Measurements from ENCODE around the gene SPEG. TPM values are rescaled to one million over a fixed set of nuclear protein-coding genes. Genes with fewer than 3 reads are reported as not detected.

Gene SPEG
- total RNA-seq, 2 donors from 2014 or later: 0.86 TPM; not detected in 1

DNA sequence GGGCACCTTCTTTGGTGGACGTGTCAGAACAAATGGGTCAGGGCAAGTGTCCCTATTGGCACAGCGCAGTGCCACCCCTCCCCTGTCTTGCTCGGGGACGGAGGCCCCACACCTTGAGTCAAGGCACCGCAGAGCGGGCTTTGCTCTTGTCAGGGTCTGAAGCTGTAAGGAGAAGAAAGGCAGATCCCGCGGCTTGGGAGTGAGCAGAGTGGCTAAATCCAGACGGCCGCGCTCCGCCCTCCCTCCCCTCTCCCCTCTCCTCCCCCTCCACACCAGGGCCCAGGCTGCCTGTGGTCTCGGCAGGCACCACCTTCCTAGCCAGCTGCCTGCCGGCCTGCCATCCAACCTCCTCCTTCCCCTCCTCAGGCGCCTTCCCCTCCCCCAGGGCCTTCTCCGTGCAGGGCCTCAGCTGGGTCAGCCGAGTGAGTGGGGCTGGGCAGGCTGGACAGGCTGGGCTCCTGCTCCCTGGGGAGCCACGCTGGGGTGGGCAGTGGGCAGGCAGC lies 25.8 kb downstream of the SPEG start:
- no peak for DNase-seq (ENCODE audit: low spot score)
- Mint-ChIP-seq H3K36me3 (no peaks in the 10 kb centered on the region), H3K4me1 (ENCODE audit: low read depth in 2 of 2) (no peaks in the 10 kb centered on the region), H3K9me3 (no peaks in the 10 kb centered on the region), H3K27ac (no peak overlapping the region), H3K4me3 (no peak overlapping the region), H3K27me3 (peaks cover 3 to 6% of the 10 kb centered on the region in 2 donors)
- ATAC-seq: no peak

- ATAC-seq (no peak), DNase-seq (ENCODE audit: low spot score) (no peak)
- H3K36me3 Mint-ChIP-seq: no peaks in the 10 kb centered on the region
- H3K27me3 Mint-ChIP-seq: peaks cover 3 to 6% of the 10 kb centered on the region in 2 donors
- no peak overlapping the region for H3K27ac Mint-ChIP-seq
- no peaks in the 10 kb centered on the region for H3K9me3 Mint-ChIP-seq
- H3K4me3 Mint-ChIP-seq: no peak overlapping the region
- no peaks in the 10 kb centered on the region for H3K4me1 Mint-ChIP-seq (ENCODE audit: low read depth in 2 of 2)
Measured at GRCh38 chr2:219461047-219461514, 26.4 kb downstream of the SPEG start.

- Mint-ChIP-seq H3K9me3 (no peaks in the 10 kb centered on the region), H3K27me3 (peaks cover 3 to 6% of the 10 kb centered on the region in 2 donors), H3K27ac (no peak overlapping the region), H3K36me3 (no peaks in the 10 kb centered on the region), H3K4me3 (no peak overlapping the region), H3K4me1 (ENCODE audit: low read depth in 2 of 2) (no peaks in the 10 kb centered on the region)
- ATAC-seq (no peak), DNase-seq (ENCODE audit: low spot score) (no peak)
Measured at GRCh38 chr2:219461669-219462068, 27.0 kb downstream of the SPEG start.

- ATAC-seq (no peak), DNase-seq (ENCODE audit: low spot score) (no peak)
- Mint-ChIP-seq H3K27ac (no peak overlapping the region), H3K9me3 (no peaks in the 10 kb centered on the region), H3K4me3 (no peak overlapping the region), H3K27me3 (peaks cover 3 to 6% of the 10 kb centered on the region in 2 donors), H3K4me1 (ENCODE audit: low read depth in 2 of 2) (no peaks in the 10 kb centered on the region), H3K36me3 (no peaks in the 10 kb centered on the region)
Measured at GRCh38 chr2:219462349-219462748, 27.7 kb downstream of the SPEG start.

DNA sequence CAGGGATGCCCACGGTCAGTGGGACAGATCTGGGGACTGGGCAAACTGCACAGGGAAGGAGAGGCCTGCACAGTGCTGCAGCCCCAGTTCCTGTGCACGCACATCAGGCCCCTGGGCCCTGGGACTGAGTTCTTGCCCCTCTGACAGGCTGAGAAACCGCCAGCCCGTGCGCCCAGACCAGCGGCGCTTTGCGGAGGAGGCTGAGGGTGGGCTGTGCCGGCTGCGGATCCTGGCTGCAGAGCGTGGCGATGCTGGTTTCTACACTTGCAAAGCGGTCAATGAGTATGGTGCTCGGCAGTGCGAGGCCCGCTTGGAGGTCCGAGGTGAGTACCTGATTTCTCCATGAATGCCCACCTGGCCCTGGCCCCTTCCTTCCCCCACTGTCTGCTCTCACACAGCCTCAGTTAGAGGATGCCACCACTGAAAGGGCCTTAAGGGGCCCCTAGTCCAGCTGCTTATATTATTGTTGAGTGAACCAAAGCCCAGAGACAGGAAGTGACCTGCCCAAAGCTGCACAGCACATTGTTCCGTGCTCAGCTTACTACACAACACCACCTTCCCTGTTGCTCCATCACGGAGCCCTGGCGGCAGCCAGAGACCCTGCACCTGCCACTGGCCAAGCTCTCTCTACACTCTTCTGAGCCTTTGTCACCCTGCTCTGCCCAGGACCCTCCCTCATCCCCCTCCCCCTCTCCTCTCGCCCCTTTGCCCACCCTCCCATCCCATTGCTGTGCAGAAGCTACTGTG lies 29.8 kb downstream of the SPEG start:
- Mint-ChIP-seq H3K4me1 (ENCODE audit: low read depth in 2 of 2) (no peaks in the 10 kb centered on the region), H3K27ac (no peak overlapping the region), H3K36me3 (no peaks in the 10 kb centered on the region), H3K9me3 (no peaks in the 10 kb centered on the region), H3K27me3 (no peaks in the 10 kb centered on the region), H3K4me3 (no peak overlapping the region)
- ATAC-seq (no peak), DNase-seq (ENCODE audit: low spot score) (no peak)

DNA sequence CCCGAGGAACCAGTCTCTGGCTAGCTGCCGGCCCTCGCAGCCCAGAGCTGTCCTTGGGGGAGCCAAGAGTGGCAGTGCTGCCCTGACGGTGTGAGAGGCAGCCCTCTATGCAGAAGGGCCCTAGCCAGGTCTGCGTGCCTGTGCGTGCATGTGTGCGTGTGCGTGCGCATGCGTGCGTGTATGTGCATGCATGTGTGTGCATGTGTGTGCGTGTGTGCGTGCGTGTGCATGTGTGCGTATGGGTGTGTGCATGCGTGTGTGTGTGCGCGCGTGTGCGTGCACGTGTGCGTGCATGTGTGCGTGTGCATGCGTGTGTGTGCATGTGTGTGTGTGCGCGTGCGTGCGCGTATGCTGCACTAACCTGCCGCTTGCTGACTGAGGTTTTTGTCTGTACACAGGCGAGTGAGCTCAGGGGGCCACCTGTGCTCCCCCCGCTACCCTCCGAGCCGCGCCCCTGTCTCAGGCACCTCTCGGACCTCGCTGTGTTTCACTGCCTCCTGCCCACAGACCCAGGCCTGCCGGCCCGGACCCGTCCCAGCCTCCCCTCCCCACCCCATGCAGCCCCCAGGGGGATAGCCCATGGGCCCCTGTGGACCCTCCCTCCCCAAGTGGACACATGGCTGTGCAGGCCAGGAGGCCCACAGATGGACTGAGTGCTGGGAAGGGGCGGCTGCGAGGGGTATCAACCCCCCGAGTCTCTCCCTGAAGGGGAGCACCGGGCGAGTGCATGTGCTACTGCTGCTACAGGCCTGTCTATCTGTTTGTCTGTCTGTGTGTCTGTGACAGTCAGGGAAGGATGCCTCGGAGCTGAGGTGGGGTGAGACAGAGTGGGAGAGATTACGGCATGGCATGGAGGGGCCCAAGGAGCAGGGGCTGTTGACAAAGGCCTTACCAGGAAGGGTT lies 31.3 kb downstream of the SPEG start:
- no peak overlapping the region for H3K27ac Mint-ChIP-seq

GRCh38 chr2:219466816-219467735 lies 32.4 kb downstream of the SPEG start:
- no peaks in the 10 kb centered on the region for H3K36me3 Mint-ChIP-seq
- H3K4me1 Mint-ChIP-seq (ENCODE audit: low read depth in 2 of 2): no peaks in the 10 kb centered on the region
- H3K27me3 Mint-ChIP-seq: no peaks in the 10 kb centered on the region
- H3K4me3 Mint-ChIP-seq: no peak overlapping the region
- ATAC-seq (no peak), DNase-seq (ENCODE audit: low spot score) (no peak)
- H3K27ac Mint-ChIP-seq: no peak overlapping the region
- H3K9me3 Mint-ChIP-seq: no peaks in the 10 kb centered on the region

More for the DNA sequence above, 31.3 kb downstream of the SPEG start:
- Mint-ChIP-seq H3K36me3 (no peaks in the 10 kb centered on the region), H3K4me1 (ENCODE audit: low read depth in 2 of 2) (no peaks in the 10 kb centered on the region), H3K4me3 (no peak overlapping the region), H3K27me3 (no peaks in the 10 kb centered on the region), H3K9me3 (no peaks in the 10 kb centered on the region)
- ATAC-seq (no peak), DNase-seq (ENCODE audit: low spot score) (no peak)

- DNase-seq (ENCODE audit: low spot score) (no peak), ATAC-seq (no peak)
- Mint-ChIP-seq H3K27ac (no peak overlapping the region), H3K9me3 (no peaks in the 10 kb centered on the region), H3K4me3 (no peak overlapping the region), H3K4me1 (ENCODE audit: low read depth in 2 of 2) (no peaks in the 10 kb centered on the region), H3K27me3 (no peaks in the 10 kb centered on the region), H3K36me3 (no peaks in the 10 kb centered on the region)
Measured at GRCh38 chr2:219467736-219468075, 33.1 kb downstream of the SPEG start.

DNA sequence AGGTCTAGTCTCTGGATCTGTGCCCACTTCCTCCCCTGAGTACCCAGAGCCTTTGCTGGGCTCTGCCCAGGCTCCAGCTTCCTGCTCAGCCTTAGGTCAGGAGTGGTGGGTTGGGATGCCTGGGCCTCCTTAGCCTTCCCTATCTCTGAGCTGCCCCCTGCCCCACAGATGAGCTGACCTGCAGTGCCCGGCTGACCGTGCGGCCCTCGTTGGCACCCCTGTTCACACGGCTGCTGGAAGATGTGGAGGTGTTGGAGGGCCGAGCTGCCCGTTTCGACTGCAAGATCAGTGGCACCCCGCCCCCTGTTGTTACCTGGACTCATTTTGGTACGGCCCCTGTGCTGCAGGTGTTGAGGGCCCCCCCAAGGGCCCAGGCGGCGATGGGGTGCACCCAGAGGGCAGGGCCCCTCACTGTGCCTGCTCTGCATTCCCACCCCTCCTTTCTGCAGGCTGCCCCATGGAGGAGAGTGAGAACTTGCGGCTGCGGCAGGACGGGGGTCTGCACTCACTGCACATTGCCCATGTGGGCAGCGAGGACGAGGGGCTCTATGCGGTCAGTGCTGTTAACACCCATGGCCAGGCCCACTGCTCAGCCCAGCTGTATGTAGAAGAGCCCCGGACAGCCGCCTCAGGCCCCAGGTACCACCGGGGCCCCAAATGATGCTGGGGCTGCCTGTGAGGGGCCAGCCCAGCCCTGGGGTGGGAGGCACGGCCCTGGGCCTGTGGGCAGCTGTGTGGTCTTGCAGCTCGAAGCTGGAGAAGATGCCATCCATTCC lies 34.0 kb downstream of the SPEG start:
- no peaks in the 10 kb centered on the region for H3K9me3 Mint-ChIP-seq
- no peaks in the 10 kb centered on the region for H3K27me3 Mint-ChIP-seq
- ATAC-seq (no peak), DNase-seq (ENCODE audit: low spot score) (no peak)
- no peaks in the 10 kb centered on the region for H3K4me1 Mint-ChIP-seq (ENCODE audit: low read depth in 2 of 2)
- H3K4me3 Mint-ChIP-seq: no peak overlapping the region
- H3K27ac Mint-ChIP-seq: no peak overlapping the region
- H3K36me3 Mint-ChIP-seq: no peaks in the 10 kb centered on the region

DNA sequence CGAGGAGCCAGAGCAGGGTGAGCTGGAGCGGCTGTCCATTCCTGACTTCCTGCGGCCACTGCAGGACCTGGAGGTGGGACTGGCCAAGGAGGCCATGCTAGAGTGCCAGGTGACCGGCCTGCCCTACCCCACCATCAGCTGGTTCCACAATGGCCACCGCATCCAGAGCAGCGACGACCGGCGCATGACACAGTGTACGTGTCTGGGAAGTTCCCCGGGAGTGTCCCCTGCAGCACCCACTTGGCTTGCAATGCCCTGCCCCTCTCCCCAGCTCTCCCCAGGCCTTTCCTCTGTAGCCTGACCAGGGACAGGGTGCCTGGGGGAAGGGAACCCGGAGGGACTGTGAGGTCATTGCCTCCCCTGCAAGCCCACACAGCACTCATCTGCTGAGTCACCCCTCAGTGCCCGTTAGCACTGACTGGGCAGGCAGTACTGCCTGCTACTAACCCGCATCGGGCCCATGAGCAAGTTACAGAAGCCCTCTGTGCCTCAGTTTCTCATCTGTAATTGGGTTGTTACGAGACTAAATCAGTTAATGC lies 34.6 kb downstream of the SPEG start:
- no peak overlapping the region for H3K27ac Mint-ChIP-seq
- no peaks in the 10 kb centered on the region for H3K36me3 Mint-ChIP-seq
- H3K4me1 Mint-ChIP-seq (ENCODE audit: low read depth in 2 of 2): no peaks in the 10 kb centered on the region
- no peaks in the 10 kb centered on the region for H3K9me3 Mint-ChIP-seq
- no peaks in the 10 kb centered on the region for H3K27me3 Mint-ChIP-seq
- ATAC-seq: no peak
- DNase-seq (ENCODE audit: low spot score): no peak
- no peak overlapping the region for H3K4me3 Mint-ChIP-seq

- no peak overlapping the region for H3K27ac Mint-ChIP-seq
- no peaks in the 10 kb centered on the region for H3K9me3 Mint-ChIP-seq
- no peaks in the 10 kb centered on the region for H3K4me1 Mint-ChIP-seq (ENCODE audit: low read depth in 2 of 2)
- DNase-seq (ENCODE audit: low spot score): no peak
- H3K36me3 Mint-ChIP-seq: no peaks in the 10 kb centered on the region
- ATAC-seq: no peak
- H3K27me3 Mint-ChIP-seq: peaks cover 0 to 3% of the 10 kb centered on the region in 2 donors
- H3K4me3 Mint-ChIP-seq: no peak overlapping the region
Measured at GRCh38 chr2:219470429-219470828, 35.8 kb downstream of the SPEG start.

DNA sequence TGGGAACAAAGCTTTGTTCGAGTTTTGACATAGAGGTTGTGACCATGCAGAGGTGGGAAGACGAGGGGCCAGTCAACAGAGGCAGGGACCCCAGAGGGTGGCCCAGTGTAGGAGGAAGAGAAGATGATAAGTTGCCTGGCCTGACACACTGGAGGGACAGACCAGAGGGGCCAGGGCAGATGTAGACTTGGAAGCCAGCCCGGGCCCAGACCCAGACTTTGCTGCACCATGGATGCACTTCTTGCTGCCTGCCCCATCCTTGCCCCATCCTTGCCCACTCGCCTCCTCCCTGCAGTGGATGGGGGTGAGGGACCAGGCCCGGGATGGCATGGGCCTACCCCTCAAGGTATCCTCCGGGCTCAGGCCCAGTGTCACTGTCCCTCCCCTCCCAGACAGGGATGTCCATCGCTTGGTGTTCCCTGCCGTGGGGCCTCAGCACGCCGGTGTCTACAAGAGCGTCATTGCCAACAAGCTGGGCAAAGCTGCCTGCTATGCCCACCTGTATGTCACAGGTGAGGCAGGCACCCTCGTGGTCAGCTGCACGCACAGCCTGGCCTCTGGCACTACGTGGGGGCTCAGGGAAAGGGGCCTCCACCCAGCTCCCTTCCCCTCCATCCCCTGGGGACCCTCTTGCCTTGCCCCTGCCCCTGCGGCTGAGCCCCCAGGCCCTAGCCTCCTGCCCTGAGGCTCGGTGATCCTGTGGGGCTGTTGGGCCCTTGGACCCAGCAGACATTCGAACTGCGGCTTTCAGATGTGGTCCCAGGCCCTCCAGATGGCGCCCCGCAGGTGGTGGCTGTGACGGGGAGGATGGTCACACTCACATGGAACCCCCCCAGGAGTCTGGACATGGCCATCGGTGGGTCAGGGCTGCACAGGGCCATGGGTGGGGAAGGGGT lies 37.1 kb downstream of the SPEG start:
- H3K9me3 Mint-ChIP-seq: no peaks in the 10 kb centered on the region
- peaks cover 0 to 5% of the 10 kb centered on the region in 2 donors for H3K4me1 Mint-ChIP-seq (ENCODE audit: low read depth in 2 of 2)
- H3K27ac Mint-ChIP-seq: no peak overlapping the region
- no peaks in the 10 kb centered on the region for H3K36me3 Mint-ChIP-seq
- ATAC-seq (no peak), DNase-seq (ENCODE audit: low spot score) (no peak)
- H3K27me3 Mint-ChIP-seq: peaks cover 5 to 8% of the 10 kb centered on the region in 2 donors
- H3K4me3 Mint-ChIP-seq: no peak overlapping the region

All from natural killer cell treated with Interleukin-12 subunit alpha and Interleukin-12 subunit beta and Interleukin-15 and Interleukin-18, amount 100 ng/mL, for 72 hours (primary cell).